IPS-20b (cell line): Measurements from ENCODE around the gene INSRR.
A peak's percentile ranks its signal among the peaks of the same experiment; 100 is the strongest.

Experiments used
- H3K27ac ChIP-seq: one replicate; pipeline ENCODE4 v1.5.1; 2013; ENCODE audit warnings: low read length
- H3K27me3 ChIP-seq: 2 replicates; pipeline ENCODE4 v1.6.1; 2013; ENCODE audit warnings: mild to moderate bottlenecking, low read length, inconsistent platforms; ENCODE audit not compliant: insufficient read depth
- H3K36me3 ChIP-seq: 2 replicates; pipeline ENCODE4 v1.6.1; 2013; ENCODE audit warnings: low read depth, mild to moderate bottlenecking, inconsistent platforms, low read length, moderate library complexity; ENCODE audit not compliant: insufficient read depth
- H3K4me1 ChIP-seq: 2 replicates; pipeline ENCODE4 v1.6.1; 2013; ENCODE audit warnings: mild to moderate bottlenecking, control low read depth, inconsistent platforms, low read length, moderate library complexity; ENCODE audit not compliant: insufficient read depth
- H3K4me3 ChIP-seq: 2 replicates; pipeline ENCODE4 v1.5.1; 2013; ENCODE audit warnings: mild to moderate bottlenecking, low read length, inconsistent platforms
- H3K9ac ChIP-seq: 2 replicates; pipeline ENCODE4 v1.6.1; 2013; ENCODE audit warnings: low read depth, mild to moderate bottlenecking, inconsistent platforms, low read length, moderate library complexity
- H3K9me3 ChIP-seq: 2 replicates; pipeline ENCODE4 v1.6.1; 2013; ENCODE audit warnings: mild to moderate bottlenecking, low read depth, low read length, inconsistent platforms; ENCODE audit not compliant: insufficient read depth

The INSRR gene

GRCh38 chr1:156865865-156866248, 6.9 kb upstream of the INSRR start:
- peaks cover 4% of the 10 kb centered on the region; the same call in 1 of the 2 replicates for H3K4me1 ChIP-seq
- H3K27ac ChIP-seq: no peak overlapping the region
- no peak overlapping the region for H3K4me3 ChIP-seq
- H3K9ac ChIP-seq: no peak overlapping the region
- peaks cover 70% of the 10 kb centered on the region for H3K27me3 ChIP-seq
- H3K36me3 ChIP-seq: no peaks in the 10 kb centered on the region
- peaks cover 4% of the 10 kb centered on the region; the same call in 1 of the 2 replicates for H3K9me3 ChIP-seq

GRCh38 chr1:156865258-156865657, 6.3 kb upstream of the INSRR start:
- no peaks in the 10 kb centered on the region for H3K36me3 ChIP-seq
- H3K27me3 ChIP-seq: peaks cover 70% of the 10 kb centered on the region
- peaks cover 4% of the 10 kb centered on the region; the same call in 1 of the 2 replicates for H3K9me3 ChIP-seq
- H3K4me1 ChIP-seq: peaks cover 4% of the 10 kb centered on the region; the same call in 1 of the 2 replicates
- no peak overlapping the region for H3K27ac ChIP-seq
- no peak overlapping the region for H3K4me3 ChIP-seq
- H3K9ac ChIP-seq: no peak overlapping the region

- H3K4me1 ChIP-seq: peaks cover 4% of the 10 kb centered on the region; the same call in 1 of the 2 replicates
- no peak overlapping the region for H3K27ac ChIP-seq
- peaks cover 70% of the 10 kb centered on the region for H3K27me3 ChIP-seq
- H3K36me3 ChIP-seq: no peaks in the 10 kb centered on the region
- H3K9ac ChIP-seq: no peak overlapping the region
- no peak overlapping the region for H3K4me3 ChIP-seq
- peaks cover 4% of the 10 kb centered on the region; the same call in 1 of the 2 replicates for H3K9me3 ChIP-seq
Observed at GRCh38 chr1:156864796-156865195, 5.9 kb upstream of the INSRR start.

- H3K4me3 ChIP-seq: no peak overlapping the region
- no peak overlapping the region for H3K9ac ChIP-seq
Observed at GRCh38 chr1:156863631-156864030, 4.7 kb upstream of the INSRR start.

GRCh38 chr1:156862997-156863599, 4.2 kb upstream of the INSRR start:
- no peak overlapping the region for H3K4me3 ChIP-seq
- H3K9ac ChIP-seq: no peak overlapping the region
- H3K27ac ChIP-seq: no peak overlapping the region
- peaks cover 9% of the 10 kb centered on the region; the same call in 1 of the 2 replicates for H3K4me1 ChIP-seq
- no peaks in the 10 kb centered on the region for H3K36me3 ChIP-seq
- H3K27me3 ChIP-seq: peaks cover 79% of the 10 kb centered on the region
- peaks cover 4% of the 10 kb centered on the region; the same call in 1 of the 2 replicates for H3K9me3 ChIP-seq

More at GRCh38 chr1:156863631-156864030, 4.7 kb upstream of the INSRR start:
- Histone ChIP-seq H3K4me1 (peaks cover 9% of the 10 kb centered on the region; the same call in 1 of the 2 replicates), H3K36me3 (no peaks in the 10 kb centered on the region), H3K9me3 (peaks cover 4% of the 10 kb centered on the region; the same call in 1 of the 2 replicates), H3K27ac (no peak overlapping the region), H3K27me3 (peaks cover 79% of the 10 kb centered on the region)

- H3K9ac ChIP-seq: no peak overlapping the region
- no peaks in the 10 kb centered on the region for H3K36me3 ChIP-seq
Observed at GRCh38 chr1:156862584-156862983, 3.7 kb upstream of the INSRR start.

GRCh38 chr1:156860628-156861423, 1.9 kb upstream of the INSRR start, which contains the start of gene NTRK1:
TSS of gene NTRK1 (plus strand) at chr1:156860865. CDS start at chr1:156860935, 70 bp downstream.
- Histone ChIP-seq H3K4me3 (peak within 1 kb of the TSS; percentile 73), H3K9ac (no peak within 1 kb of the TSS), H3K27ac (no peak within 1 kb of the TSS), H3K27me3 (peaks cover 98% of the 10 kb centered on the region), H3K4me1 (peaks cover 5% of the 10 kb centered on the region; the same call in 1 of the 2 replicates), H3K36me3 (no peaks in the 10 kb centered on the region), H3K9me3 (peaks cover 4% of the 10 kb centered on the region; the same call in 1 of the 2 replicates)

More at GRCh38 chr1:156862584-156862983, 3.7 kb upstream of the INSRR start:
- Histone ChIP-seq H3K27ac (no peak overlapping the region), H3K4me1 (peaks cover 9% of the 10 kb centered on the region; the same call in 1 of the 2 replicates), H3K4me3 (no peak overlapping the region), H3K27me3 (peaks cover 85% of the 10 kb centered on the region), H3K9me3 (peaks cover 4% of the 10 kb centered on the region; the same call in 1 of the 2 replicates)

- no peak overlapping the region for H3K27ac ChIP-seq
- H3K36me3 ChIP-seq: no peaks in the 10 kb centered on the region
- H3K9ac ChIP-seq: no peak overlapping the region
- peaks cover 92% of the 10 kb centered on the region for H3K27me3 ChIP-seq
- peaks cover 4% of the 10 kb centered on the region; the same call in 1 of the 2 replicates for H3K9me3 ChIP-seq
- H3K4me1 ChIP-seq: peaks cover 5% of the 10 kb centered on the region; the same call in 1 of the 2 replicates
- H3K4me3 ChIP-seq: peak overlapping the region; percentile 73
Observed at GRCh38 chr1:156860113-156860627, 1.3 kb upstream of the INSRR start.

- Histone ChIP-seq H3K9me3 (peaks cover 4% of the 10 kb centered on the region; the same call in 1 of the 2 replicates), H3K4me1 (peaks cover 5% of the 10 kb centered on the region; the same call in 1 of the 2 replicates), H3K9ac (no peak overlapping the region), H3K27me3 (peaks cover 90% of the 10 kb centered on the region), H3K36me3 (no peaks in the 10 kb centered on the region), H3K4me3 (peak overlapping the region; percentile 73), H3K27ac (no peak overlapping the region)
Observed at GRCh38 chr1:156859523-156860112, 701 bp upstream of the INSRR start.

- no peak overlapping the region for H3K27ac ChIP-seq
- H3K4me3 ChIP-seq: peak overlapping the region; percentile 73; the same call in 1 of the 2 replicates
- H3K27me3 ChIP-seq: peaks cover 90% of the 10 kb centered on the region
- H3K36me3 ChIP-seq: no peaks in the 10 kb centered on the region
- H3K4me1 ChIP-seq: peaks cover 5% of the 10 kb centered on the region; the same call in 1 of the 2 replicates
- H3K9ac ChIP-seq: no peak overlapping the region
- peaks cover 4% of the 10 kb centered on the region; the same call in 1 of the 2 replicates for H3K9me3 ChIP-seq
Observed at GRCh38 chr1:156858555-156858956, 361 bp downstream of the INSRR start.

- peaks cover 4% of the 10 kb centered on the region; the same call in 1 of the 2 replicates for H3K9me3 ChIP-seq
- no peaks in the 10 kb centered on the region for H3K36me3 ChIP-seq
- H3K4me1 ChIP-seq: peaks cover 5% of the 10 kb centered on the region; the same call in 1 of the 2 replicates
- no peak overlapping the region for H3K27ac ChIP-seq
- peaks cover 90% of the 10 kb centered on the region for H3K27me3 ChIP-seq
- H3K4me3 ChIP-seq: no peak overlapping the region
- H3K9ac ChIP-seq: no peak overlapping the region
Observed at GRCh38 chr1:156857532-156857931, 1.4 kb downstream of the INSRR start.
